Measurements from ENCODE around the gene NFU1. TPM values are rescaled to one million over a fixed set of nuclear protein-coding genes. Genes with fewer than 3 reads are reported as not detected.

NFU1 gene
- total and polyA plus RNA-seq, 2 of the 4 experiments (the other 2 are of a cell fraction): 24.0 to 32.4 TPM

- no peak overlapping the region for H2BK120ac ChIP-seq (ENCODE audit: low read depth, low read length)
- no peak overlapping the region for H3K4ac ChIP-seq (ENCODE audit: low read depth, low read length)
- POLR2A ChIA-PET (ENCODE audit: unreplicated experiment): no interaction called here
- H3K79me1 ChIP-seq (ENCODE audit: low read depth in 1 of 2, low read length in 2 of 2): peaks cover 15 to 71% of the 10 kb centered on the region in 2 experiments
- no peak overlapping the region for H3K18ac ChIP-seq (ENCODE audit: low read depth, low read length)
- no peak overlapping the region for H3K27ac ChIP-seq (ENCODE audit: insufficient read depth, low read length)
- H2AFZ ChIP-seq (replicated peaks; ENCODE audit: low read length, poor library complexity): no peak overlapping the region
- no peak overlapping the region for H3K9ac ChIP-seq (ENCODE audit: low read depth, low read length)
- no peak overlapping the region for H4K8ac ChIP-seq (ENCODE audit: low read depth in 2 of 2, low read length in 2 of 2)
- dilution Hi-C loops (cut with HindIII; ENCODE audit: low sequenced_read_pairs, unreplicated experiment): no loop called here
- intact Hi-C loops (cut with micrococcal nuclease): no loop called here
- H3K4me2 ChIP-seq (ENCODE audit: low read depth, low read length): no peak overlapping the region
- no peak overlapping the region for H2BK5ac ChIP-seq (ENCODE audit: low read depth, low read length, poor library complexity, severe bottlenecking)
- H3K4me3 ChIP-seq (ENCODE audit: insufficient read depth, low read depth, low read length): no peak overlapping the region
- H2AK5ac ChIP-seq (ENCODE audit: low read depth, low read length): no peak overlapping the region
- peaks cover 85% of the 10 kb centered on the region for H4K20me1 ChIP-seq (ENCODE audit: insufficient read depth, low read length)
- H3K14ac ChIP-seq (replicated peaks; ENCODE audit: low read depth, low read length): no peak overlapping the region
- in situ Hi-C loops (cut with MboI; ENCODE audit: low sequenced_read_pairs): no loop called here
- H4K91ac ChIP-seq (ENCODE audit: insufficient read depth, low read depth, low read length): no peak overlapping the region
- DNase-seq (no peak), ATAC-seq (ENCODE audit: low read depth) (no peak)
- no CpG with 5 or more reads among the region's 6 CpGs for WGBS, 2 experiments (ENCODE audit: extremely low coverage in 2 of 2, insufficient read length in 1 of 2)
- TF ChIP-seq RFX5 (IDR thresholded peaks at IDR 0.05; ENCODE audit: low read depth, low read length) (no peak), CHD1 (IDR thresholded peaks at IDR 0.05; ENCODE audit: low read depth, low read length) (no peak), MXI1 (IDR thresholded peaks at IDR 0.05; ENCODE audit: borderline replicate concordance, low read depth, low read length) (no peak), SMC3 (IDR thresholded peaks at IDR 0.05; ENCODE audit: low read depth, low read length) (no peak), CEBPB (IDR thresholded peaks at IDR 0.05; ENCODE audit: low read depth, low read length) (no peak), RAD21 (IDR thresholded peaks at IDR 0.05; ENCODE audit: low read length) (no peak), FOS (IDR thresholded peaks at IDR 0.05; ENCODE audit: low read depth, low read length) (no peak), BHLHE40 (IDR thresholded peaks at IDR 0.05; ENCODE audit: low read depth, low read length) (no peak), NFE2L2 (IDR thresholded peaks at IDR 0.05; ENCODE audit: low read depth, low read length) (no peak), MAFK (IDR thresholded peaks at IDR 0.05; ENCODE audit: low read depth, low read length) (no peak), MAZ (IDR thresholded peaks at IDR 0.05; ENCODE audit: borderline replicate concordance, low read depth, low read length) (no peak), RCOR1 (IDR thresholded peaks at IDR 0.05; ENCODE audit: insufficient replicate concordance, low read length) (no peak)
- TF ChIP-seq, protein P1, sequence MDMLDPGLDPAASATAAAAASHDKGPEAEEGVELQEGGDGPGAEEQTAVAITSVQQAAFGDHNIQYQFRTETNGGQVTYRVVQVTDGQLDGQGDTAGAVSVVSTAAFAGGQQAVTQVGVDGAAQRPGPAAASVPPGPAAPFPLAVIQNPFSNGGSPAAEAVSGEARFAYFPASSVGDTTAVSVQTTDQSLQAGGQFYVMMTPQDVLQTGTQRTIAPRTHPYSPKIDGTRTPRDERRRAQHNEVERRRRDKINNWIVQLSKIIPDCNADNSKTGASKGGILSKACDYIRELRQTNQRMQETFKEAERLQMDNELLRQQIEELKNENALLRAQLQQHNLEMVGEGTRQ (IDR thresholded peaks at IDR 0.05; ENCODE audit: low read depth, low read length): no peak
- TF ChIP-seq, protein P2, sequence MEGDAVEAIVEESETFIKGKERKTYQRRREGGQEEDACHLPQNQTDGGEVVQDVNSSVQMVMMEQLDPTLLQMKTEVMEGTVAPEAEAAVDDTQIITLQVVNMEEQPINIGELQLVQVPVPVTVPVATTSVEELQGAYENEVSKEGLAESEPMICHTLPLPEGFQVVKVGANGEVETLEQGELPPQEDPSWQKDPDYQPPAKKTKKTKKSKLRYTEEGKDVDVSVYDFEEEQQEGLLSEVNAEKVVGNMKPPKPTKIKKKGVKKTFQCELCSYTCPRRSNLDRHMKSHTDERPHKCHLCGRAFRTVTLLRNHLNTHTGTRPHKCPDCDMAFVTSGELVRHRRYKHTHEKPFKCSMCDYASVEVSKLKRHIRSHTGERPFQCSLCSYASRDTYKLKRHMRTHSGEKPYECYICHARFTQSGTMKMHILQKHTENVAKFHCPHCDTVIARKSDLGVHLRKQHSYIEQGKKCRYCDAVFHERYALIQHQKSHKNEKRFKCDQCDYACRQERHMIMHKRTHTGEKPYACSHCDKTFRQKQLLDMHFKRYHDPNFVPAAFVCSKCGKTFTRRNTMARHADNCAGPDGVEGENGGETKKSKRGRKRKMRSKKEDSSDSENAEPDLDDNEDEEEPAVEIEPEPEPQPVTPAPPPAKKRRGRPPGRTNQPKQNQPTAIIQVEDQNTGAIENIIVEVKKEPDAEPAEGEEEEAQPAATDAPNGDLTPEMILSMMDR (conservative IDR thresholded peaks at IDR 0.05; ENCODE audit: low read depth, low read length): no peak
- H3K27me3 ChIP-seq (ENCODE audit: control insufficient read depth, insufficient read depth, low read length): no peaks in the 10 kb centered on the region
- no peak overlapping the region for H2AK9ac ChIP-seq (replicated peaks; ENCODE audit: low read depth, low read length, poor library complexity)
- no peak overlapping the region for H4K5ac ChIP-seq (ENCODE audit: low read depth, low read length)
- BruUV-seq (replicated peaks): no TSS peak
- no peak overlapping the region for H2BK15ac ChIP-seq (ENCODE audit: low read depth, low read length)
- CTCF ChIA-PET: interaction anchor here (0.7 to 1.3 kb wide), 4 partner anchors 10 to 360 kb away, joined by 3 to 4 read pairs (median 3); no protein-coding TSS in a partner anchor
- no peaks in the 10 kb centered on the region for H3K4me1 ChIP-seq (ENCODE audit: control insufficient read depth, insufficient read depth, low read length)
- H3K56ac ChIP-seq (ENCODE audit: extremely low read depth, insufficient read depth, low read length): no peak overlapping the region
- peaks cover 15% of the 10 kb centered on the region for H3K36me3 ChIP-seq (ENCODE audit: control insufficient read depth, insufficient read depth, low read length)
- peaks cover 12% of the 10 kb centered on the region for H3K9me1 ChIP-seq (ENCODE audit: insufficient read depth, low read length)
- H3K9me3 ChIP-seq (ENCODE audit: control insufficient read depth, insufficient read depth, low read length): no peaks in the 10 kb centered on the region
- H3K23ac ChIP-seq (ENCODE audit: low read depth, low read length): no peak overlapping the region
- H2BK20ac ChIP-seq (ENCODE audit: low read depth, low read length): no peak overlapping the region
Observed at GRCh38 chr2:69376403-69376802, 60.8 kb downstream of the NFU1 start.
